HG02571 (cell line): ENCODE results near the gene MOB3B.
"Not testable (repeated sequence)": the region's sequence is repeated elsewhere in the genome, so short reads cannot be mapped to it uniquely, and the experiment has no call there.

Source experiments
- ATAC-seq: cut with Tn5 transposase; IDR thresholded peaks from one replicate; pipeline ENCODE4 v1.9.1; 2021; ENCODE audit warnings: mild to moderate bottlenecking, moderate library complexity; ENCODE audit not compliant: unreplicated experiment

The MOB3B gene

GRCh38 chr9:27519466-27520465, 9.8 kb downstream of the MOB3B start:
- ATAC-seq: no peak

- no peak for ATAC-seq
Observed at GRCh38 chr9:27518809-27519208, 10.8 kb downstream of the MOB3B start.

GRCh38 chr9:27518006-27518405, 11.6 kb downstream of the MOB3B start:
- ATAC-seq: no peak

- ATAC-seq: no peak
Observed at GRCh38 chr9:27514551-27514950, 15.1 kb downstream of the MOB3B start.

GRCh38 chr9:27511771-27512170, 17.8 kb downstream of the MOB3B start:
- no peak for ATAC-seq

- no peak for ATAC-seq
Observed at GRCh38 chr9:27510780-27511179, 18.8 kb downstream of the MOB3B start.

GRCh38 chr9:27506981-27507380, 22.6 kb downstream of the MOB3B start:
- ATAC-seq: no peak

- ATAC-seq: no peak
Observed at GRCh38 chr9:27505744-27506161, 23.9 kb downstream of the MOB3B start.

GRCh38 chr9:27504259-27504658, 25.4 kb downstream of the MOB3B start:
- no peak for ATAC-seq

GRCh38 chr9:27503623-27504022, 26.0 kb downstream of the MOB3B start:
- no peak for ATAC-seq

GRCh38 chr9:27500902-27501301, 28.7 kb downstream of the MOB3B start:
- not testable (repeated sequence) for ATAC-seq

GRCh38 chr9:27499451-27499850, 30.2 kb downstream of the MOB3B start:
- ATAC-seq: no peak

GRCh38 chr9:27497883-27498417, 31.7 kb downstream of the MOB3B start:
- ATAC-seq: no peak

GRCh38 chr9:27496135-27496504, 33.5 kb downstream of the MOB3B start:
- no peak for ATAC-seq

GRCh38 chr9:27495480-27496134, 34.0 kb downstream of the MOB3B start:
- no peak for ATAC-seq

GRCh38 chr9:27491154-27491553, 38.5 kb downstream of the MOB3B start:
- no peak for ATAC-seq

- ATAC-seq: peak; percentile 92
Observed at GRCh38 chr9:27489087-27489876, 40.3 kb downstream of the MOB3B start.

- no peak for ATAC-seq
Observed at GRCh38 chr9:27487927-27488326, 41.7 kb downstream of the MOB3B start.

GRCh38 chr9:27487128-27487640, 42.4 kb downstream of the MOB3B start:
- no peak for ATAC-seq

GRCh38 chr9:27485158-27485557, 44.5 kb downstream of the MOB3B start:
- ATAC-seq: peak; percentile 55

GRCh38 chr9:27483576-27483975, 46.0 kb downstream of the MOB3B start:
- no peak for ATAC-seq
